ENCODE data around the gene DNAH8. TPM values are rescaled to one million over a fixed set of nuclear protein-coding genes. Genes with fewer than 3 reads are reported as not detected.
"Not testable (repeated sequence)": the region's sequence is repeated elsewhere in the genome, so short reads cannot be mapped to it uniquely, and the experiment has no call there.

DNAH8 gene
- total RNA-seq, result 0.13 TPM

- no peak for DNase-seq (ENCODE audit: low spot score)
Measured at GRCh38 chr6:38715016-38715689, at the start of gene DNAH8. Gene DNAH8 (plus strand): TSS chr6:38715311. CDS start chr6:38722810, 7,499 bp downstream.

- DNase-seq (ENCODE audit: low spot score), result no peak
Measured at GRCh38 chr6:38671885-38672467, 43.1 kb upstream of the DNAH8 start.

GRCh38 chr6:38673397-38674165 is 41.5 kb upstream of the DNAH8 start:
- no peak for DNase-seq (ENCODE audit: low spot score)

- DNase-seq (ENCODE audit: low spot score), result no peak
Measured at GRCh38 chr6:38676236-38676973, 38.7 kb upstream of the DNAH8 start.

- DNase-seq (ENCODE audit: low spot score), result no peak
Measured at GRCh38 chr6:38676974-38677544, 38.1 kb upstream of the DNAH8 start.

- DNase-seq (ENCODE audit: low spot score), result no peak
Measured at GRCh38 chr6:38678178-38678760, 36.8 kb upstream of the DNAH8 start.

- DNase-seq (ENCODE audit: low spot score), result no peak
Measured at GRCh38 chr6:38679668-38680067, 35.4 kb upstream of the DNAH8 start.

GRCh38 chr6:38681850-38682249 is 33.3 kb upstream of the DNAH8 start:
- DNase-seq (ENCODE audit: low spot score), result no peak

- no peak for DNase-seq (ENCODE audit: low spot score)
Measured at GRCh38 chr6:38684237-38684636, 30.9 kb upstream of the DNAH8 start.

GRCh38 chr6:38684904-38685303 is 30.2 kb upstream of the DNAH8 start:
- no peak for DNase-seq (ENCODE audit: low spot score)

- no peak for DNase-seq (ENCODE audit: low spot score)
Measured at GRCh38 chr6:38686270-38687042, 28.7 kb upstream of the DNAH8 start.

GRCh38 chr6:38687043-38687353 is 28.1 kb upstream of the DNAH8 start:
- DNase-seq (ENCODE audit: low spot score), result no peak

GRCh38 chr6:38687549-38687948 is 27.6 kb upstream of the DNAH8 start:
- DNase-seq (ENCODE audit: low spot score), result no peak

- DNase-seq (ENCODE audit: low spot score), result no peak
Measured at GRCh38 chr6:38688579-38689087, 26.5 kb upstream of the DNAH8 start.

GRCh38 chr6:38695227-38695900 is 19.7 kb upstream of the DNAH8 start:
- no peak for DNase-seq (ENCODE audit: low spot score)

GRCh38 chr6:38695933-38696332 is 19.2 kb upstream of the DNAH8 start:
- DNase-seq (ENCODE audit: low spot score), result no peak

- no peak for DNase-seq (ENCODE audit: low spot score)
Measured at GRCh38 chr6:38696345-38696744, 18.8 kb upstream of the DNAH8 start.

GRCh38 chr6:38697846-38698245 is 17.3 kb upstream of the DNAH8 start:
- DNase-seq (ENCODE audit: low spot score), result no peak

GRCh38 chr6:38699702-38700101 is 15.4 kb upstream of the DNAH8 start:
- DNase-seq (ENCODE audit: low spot score), result not testable (repeated sequence)

- DNase-seq (ENCODE audit: low spot score), result no peak
Measured at GRCh38 chr6:38701551-38701950, 13.6 kb upstream of the DNAH8 start.

All from ureter (tissue), 1 donor.